ENCODE results near the gene GLI3.
"Not testable (repeated sequence)": the region's sequence is repeated elsewhere in the genome, so short reads cannot be mapped to it uniquely, and the experiment has no call there.

Gene GLI3

GRCh38 chr7:42212541-42213090 is 24.4 kb downstream of the GLI3 start:
- no peak for DNase-seq (ENCODE audit: low read depth in 1 of 2, low spot score in 1 of 2)

- DNase-seq (ENCODE audit: low read depth in 1 of 2, low spot score in 1 of 2) = no peak
These were observed 25.1 kb downstream of the GLI3 start for GRCh38 chr7:42211938-42212337.

- no peak for DNase-seq (ENCODE audit: low read depth in 1 of 2, low spot score in 1 of 2)
These were observed 26.2 kb downstream of the GLI3 start for GRCh38 chr7:42210779-42211178.

- no peak for DNase-seq (ENCODE audit: low read depth in 1 of 2, low spot score in 1 of 2)
These were observed 26.7 kb downstream of the GLI3 start for GRCh38 chr7:42210333-42210732.

- DNase-seq (ENCODE audit: low read depth in 1 of 2, low spot score in 1 of 2) = not testable (repeated sequence)
These were observed 27.9 kb downstream of the GLI3 start for GRCh38 chr7:42209085-42209484.

- DNase-seq (ENCODE audit: low read depth in 1 of 2, low spot score in 1 of 2) = no peak
These were observed 28.4 kb downstream of the GLI3 start for GRCh38 chr7:42208572-42208971.

- DNase-seq (ENCODE audit: low read depth in 1 of 2, low spot score in 1 of 2) = no peak
These were observed 29.6 kb downstream of the GLI3 start for GRCh38 chr7:42207420-42207819.

- no peak for DNase-seq (ENCODE audit: low read depth in 1 of 2, low spot score in 1 of 2)
These were observed 33.7 kb downstream of the GLI3 start for GRCh38 chr7:42203336-42203735.

- DNase-seq (ENCODE audit: low read depth in 1 of 2, low spot score in 1 of 2) = no peak
These were observed 34.4 kb downstream of the GLI3 start for GRCh38 chr7:42202601-42203000.

- no peak for DNase-seq (ENCODE audit: low read depth in 1 of 2, low spot score in 1 of 2)
These were observed 37.9 kb downstream of the GLI3 start for GRCh38 chr7:42198974-42199668.

- DNase-seq (ENCODE audit: low read depth in 1 of 2, low spot score in 1 of 2) = no peak
These were observed 38.7 kb downstream of the GLI3 start for GRCh38 chr7:42198296-42198695.

- DNase-seq (ENCODE audit: low read depth in 1 of 2, low spot score in 1 of 2) = no peak
These were observed 39.6 kb downstream of the GLI3 start for GRCh38 chr7:42197451-42197850.

- no peak for DNase-seq (ENCODE audit: low read depth in 1 of 2, low spot score in 1 of 2)
These were observed 42.8 kb downstream of the GLI3 start for GRCh38 chr7:42194238-42194637.

GRCh38 chr7:42193471-42194129 is 43.4 kb downstream of the GLI3 start:
- no peak for DNase-seq (ENCODE audit: low read depth in 1 of 2, low spot score in 1 of 2)

- DNase-seq (ENCODE audit: low read depth in 1 of 2, low spot score in 1 of 2) = no peak
These were observed 44.1 kb downstream of the GLI3 start for GRCh38 chr7:42192851-42193461.

GRCh38 chr7:42192066-42192465 is 44.9 kb downstream of the GLI3 start:
- no peak for DNase-seq (ENCODE audit: low read depth in 1 of 2, low spot score in 1 of 2)

- DNase-seq (ENCODE audit: low read depth in 1 of 2, low spot score in 1 of 2) = no peak
These were observed 47.5 kb downstream of the GLI3 start for GRCh38 chr7:42189535-42189934.

- no peak for DNase-seq (ENCODE audit: low read depth in 1 of 2, low spot score in 1 of 2)
These were observed 50.9 kb downstream of the GLI3 start for GRCh38 chr7:42186151-42186550.

GRCh38 chr7:42185726-42186125 is 51.3 kb downstream of the GLI3 start:
- no peak for DNase-seq (ENCODE audit: low read depth in 1 of 2, low spot score in 1 of 2)

GRCh38 chr7:42183547-42183946 is 53.5 kb downstream of the GLI3 start:
- DNase-seq (ENCODE audit: low read depth in 1 of 2, low spot score in 1 of 2) = no peak

GRCh38 chr7:42181566-42181965 is 55.4 kb downstream of the GLI3 start:
- DNase-seq (ENCODE audit: low read depth in 1 of 2, low spot score in 1 of 2) = no peak

GRCh38 chr7:42180806-42181205 is 56.2 kb downstream of the GLI3 start:
- DNase-seq (ENCODE audit: low read depth in 1 of 2, low spot score in 1 of 2) = no peak
